ENCODE data around the gene COMMD7. TPM values are rescaled to one million over a fixed set of nuclear protein-coding genes. Genes with fewer than 3 reads are reported as not detected.

Gene COMMD7
- total RNA-seq, 6 experiments from 2014 or later: 15.2 to 21.3 (median 18.6) TPM

GRCh38 chr20:32663335-32664011 is 79.8 kb downstream of the COMMD7 start:
- Histone ChIP-seq H3K36me3 (no peaks in the 10 kb centered on the region), H3K27me3 (no peaks in the 10 kb centered on the region), H3K9me3 (no peaks in the 10 kb centered on the region), H3K27ac (no peak overlapping the region), H3K4me3 (no peak overlapping the region), H3K4me1 (no peaks in the 10 kb centered on the region)
- TF ChIP-seq POLR2A (IDR thresholded peaks at IDR 0.05) (no peak), CTCF (IDR thresholded peaks at IDR 0.05) (no peak)
- ATAC-seq (no peak), DNase-seq (no peak)
- WGBS (ENCODE audit: insufficient coverage, low coverage, low lambda C conversion rate, missing lambda C conversion rate): 68% methylated on average over 5 of the region's 6 CpGs
- intact Hi-C loops (cut with DNase I): no loop called here

GRCh38 chr20:32661820-32662528 is 81.3 kb downstream of the COMMD7 start:
- Histone ChIP-seq H3K9me3 (no peaks in the 10 kb centered on the region), H3K27ac (no peak overlapping the region), H3K4me1 (no peaks in the 10 kb centered on the region), H3K4me3 (no peak overlapping the region), H3K27me3 (no peaks in the 10 kb centered on the region), H3K36me3 (no peaks in the 10 kb centered on the region)
- 68% methylated on average over 4 of the region's 10 CpGs for WGBS (ENCODE audit: insufficient coverage, low coverage, low lambda C conversion rate, missing lambda C conversion rate)
- TF ChIP-seq POLR2A (IDR thresholded peaks at IDR 0.05) (no peak), CTCF (IDR thresholded peaks at IDR 0.05) (no peak)
- intact Hi-C loops (cut with DNase I): no loop called here
- ATAC-seq (no peak), DNase-seq (no peak)

GRCh38 chr20:32660661-32661060 is 82.6 kb downstream of the COMMD7 start:
- 82% methylated on average over 5 of the region's 8 CpGs for WGBS (ENCODE audit: insufficient coverage, low coverage, low lambda C conversion rate, missing lambda C conversion rate)
- Histone ChIP-seq H3K4me1 (no peaks in the 10 kb centered on the region), H3K4me3 (no peak overlapping the region), H3K9me3 (no peaks in the 10 kb centered on the region), H3K27me3 (no peaks in the 10 kb centered on the region), H3K36me3 (no peaks in the 10 kb centered on the region), H3K27ac (no peak overlapping the region)
- no peak for ATAC-seq
- no peak for TF ChIP-seq CTCF (IDR thresholded peaks at IDR 0.05)
- DNase-seq: no peak
- intact Hi-C loops (cut with DNase I): no loop called here

- DNase-seq (no peak), ATAC-seq (no peak)
- Histone ChIP-seq H3K27ac (no peak overlapping the region), H3K9me3 (no peaks in the 10 kb centered on the region), H3K36me3 (no peaks in the 10 kb centered on the region), H3K27me3 (no peaks in the 10 kb centered on the region), H3K4me3 (no peak overlapping the region), H3K4me1 (no peaks in the 10 kb centered on the region)
- TF ChIP-seq POLR2A (IDR thresholded peaks at IDR 0.05): no peak
- no peak for TF ChIP-seq CTCF (IDR thresholded peaks at IDR 0.05)
- 89% methylated on average over 1 of the region's 1 CpG for WGBS (ENCODE audit: insufficient coverage, low coverage, low lambda C conversion rate, missing lambda C conversion rate)
- intact Hi-C loops (cut with DNase I): no loop called here
These were observed 86.4 kb downstream of the COMMD7 start for GRCh38 chr20:32656827-32657226.
